Measurements from ENCODE around the gene DENND1B. TPM values are rescaled to one million over a fixed set of nuclear protein-coding genes. Genes with fewer than 3 reads are reported as not detected.

DENND1B gene
- total RNA-seq, 1 donor from 2014 or later: 17.2 TPM

GRCh38 chr1:197465528-197466327 lies 309.6 kb downstream of the DENND1B start:
- intact Hi-C loops (cut with DNase I): no loop called here
- DNase-seq (ENCODE audit: extremely low spot score in 2 of 2): no peak
- Histone ChIP-seq H3K27ac (no peak overlapping the region), H3K9me3 (no peaks in the 10 kb centered on the region), H3K4me3 (no peak overlapping the region), H3K27me3 (no peaks in the 10 kb centered on the region), H3K4me1 (no peaks in the 10 kb centered on the region), H3K36me3 (no peaks in the 10 kb centered on the region)
- TF ChIP-seq POLR2A (IDR thresholded peaks at IDR 0.05) (no peak), POLR2AphosphoS5 (IDR thresholded peaks at IDR 0.05; ENCODE audit: insufficient read depth in 1 of 2, low read depth in 1 of 2) (no peak), CTCF (IDR thresholded peaks at IDR 0.05) (no peak)

- Histone ChIP-seq H3K4me3 (no peak overlapping the region), H3K36me3 (no peaks in the 10 kb centered on the region), H3K9me3 (no peaks in the 10 kb centered on the region), H3K27me3 (no peaks in the 10 kb centered on the region), H3K4me1 (no peaks in the 10 kb centered on the region), H3K27ac (no peak overlapping the region)
- DNase-seq (ENCODE audit: extremely low spot score in 2 of 2): no peak
- intact Hi-C loops (cut with DNase I): no loop called here
- TF ChIP-seq POLR2A (IDR thresholded peaks at IDR 0.05) (no peak), CTCF (IDR thresholded peaks at IDR 0.05) (no peak), POLR2AphosphoS5 (IDR thresholded peaks at IDR 0.05; ENCODE audit: insufficient read depth in 1 of 2, low read depth in 1 of 2) (no peak)
Observed at GRCh38 chr1:197464044-197464443, 311.2 kb downstream of the DENND1B start.

- no peak for DNase-seq (ENCODE audit: extremely low spot score in 2 of 2)
- Histone ChIP-seq H3K27me3 (no peaks in the 10 kb centered on the region), H3K27ac (no peak overlapping the region), H3K36me3 (no peaks in the 10 kb centered on the region), H3K9me3 (no peaks in the 10 kb centered on the region), H3K4me3 (no peak overlapping the region), H3K4me1 (no peaks in the 10 kb centered on the region)
- intact Hi-C loops (cut with DNase I): no loop called here
- no peak for TF ChIP-seq POLR2AphosphoS5 (IDR thresholded peaks at IDR 0.05; ENCODE audit: insufficient read depth in 1 of 2, low read depth in 1 of 2)
- no peak for TF ChIP-seq CTCF (IDR thresholded peaks at IDR 0.05)
- no peak for TF ChIP-seq POLR2A (IDR thresholded peaks at IDR 0.05)
Observed at GRCh38 chr1:197463142-197463541, 312.1 kb downstream of the DENND1B start.

GRCh38 chr1:197462539-197462938 lies 312.7 kb downstream of the DENND1B start:
- no peaks in the 10 kb centered on the region for H3K4me1 ChIP-seq
- no peaks in the 10 kb centered on the region for H3K27me3 ChIP-seq
- H3K4me3 ChIP-seq: no peak overlapping the region
- H3K36me3 ChIP-seq: no peaks in the 10 kb centered on the region
- intact Hi-C loops (cut with DNase I): no loop called here
- H3K27ac ChIP-seq: no peak overlapping the region
- TF ChIP-seq POLR2A (IDR thresholded peaks at IDR 0.05): no peak
- TF ChIP-seq POLR2AphosphoS5 (IDR thresholded peaks at IDR 0.05; ENCODE audit: insufficient read depth in 1 of 2, low read depth in 1 of 2): no peak
- no peak for TF ChIP-seq CTCF (IDR thresholded peaks at IDR 0.05)
- H3K9me3 ChIP-seq: no peaks in the 10 kb centered on the region
- DNase-seq (ENCODE audit: extremely low spot score in 2 of 2): no peak

Small RNA genes lying within 50 kb of the gene (small RNA-seq; reads per million reads assigned to genes)
- not detected for gene RF00019

Other genes starting within 250 kb of the DENND1B start
- 6.4 TPM for gene C1orf53, start 127.2 kb upstream of the DENND1B start, total RNA-seq
- not detected for gene LHX9, start 141.9 kb upstream of the DENND1B start, total RNA-seq